Activated T-cell treated with anti-CD3 and anti-CD28 coated beads, Interleukin-2, amount 50 U/mL, for 48 hours (primary cell): ENCODE measurements around the gene TXNRD1.
"Not testable (repeated sequence)": the region's sequence is repeated elsewhere in the genome, so short reads cannot be mapped to it uniquely, and the experiment has no call there.

Experiments used
- DNase-seq, 2 experiments: peaks; one replicate each; pipeline ENCODE4 v3.0.0-alpha.2; 2020

The TXNRD1 gene

GRCh38 chr12:104243551-104243950 is 28.0 kb downstream of the TXNRD1 start:
- DNase-seq, result no peak

- DNase-seq, result no peak
These were observed 28.4 kb downstream of the TXNRD1 start for GRCh38 chr12:104243971-104244370.

GRCh38 chr12:104247698-104248097 is 32.1 kb downstream of the TXNRD1 start:
- no peak for DNase-seq

- no peak for DNase-seq
These were observed 32.9 kb downstream of the TXNRD1 start for GRCh38 chr12:104248444-104248843.

GRCh38 chr12:104249017-104249416 is 33.4 kb downstream of the TXNRD1 start:
- DNase-seq, result no peak

GRCh38 chr12:104249898-104250297 is 34.3 kb downstream of the TXNRD1 start:
- DNase-seq, result no peak

GRCh38 chr12:104250366-104251125 is 35.0 kb downstream of the TXNRD1 start:
- no peak for DNase-seq

GRCh38 chr12:104257913-104258472 is 42.4 kb downstream of the TXNRD1 start:
- DNase-seq, result no peak

GRCh38 chr12:104258476-104259067 is 43.0 kb downstream of the TXNRD1 start:
- no peak for DNase-seq

GRCh38 chr12:104263026-104263425 is 47.4 kb downstream of the TXNRD1 start:
- no peak for DNase-seq

GRCh38 chr12:104263580-104264358 is 48.2 kb downstream of the TXNRD1 start:
- no peak for DNase-seq

- not testable (repeated sequence) for DNase-seq
These were observed 49.9 kb downstream of the TXNRD1 start for GRCh38 chr12:104265436-104265835.

- no peak for DNase-seq
These were observed 57.4 kb downstream of the TXNRD1 start for GRCh38 chr12:104272938-104273337.

- DNase-seq, result no peak
These were observed 57.9 kb downstream of the TXNRD1 start for GRCh38 chr12:104273503-104273902.

- no peak for DNase-seq
These were observed 59.2 kb downstream of the TXNRD1 start for GRCh38 chr12:104274811-104275210.

- DNase-seq, result no peak
These were observed 60.1 kb downstream of the TXNRD1 start for GRCh38 chr12:104275689-104276088.

GRCh38 chr12:104276273-104277131 is 60.9 kb downstream of the TXNRD1 start:
- no peak for DNase-seq

- DNase-seq, result no peak
These were observed 63.6 kb downstream of the TXNRD1 start for GRCh38 chr12:104279164-104279563.

- no peak for DNase-seq
These were observed 64.5 kb downstream of the TXNRD1 start for GRCh38 chr12:104280111-104280510.

GRCh38 chr12:104280717-104281458 is 65.3 kb downstream of the TXNRD1 start:
- no peak for DNase-seq

- no peak for DNase-seq
These were observed 66.1 kb downstream of the TXNRD1 start for GRCh38 chr12:104281636-104282035.

- no peak for DNase-seq
These were observed 66.5 kb downstream of the TXNRD1 start for GRCh38 chr12:104282109-104282508.
